Pancreas (tissue), 10 donors: ENCODE data around the gene ISL2. TPM values are rescaled to one million over a fixed set of nuclear protein-coding genes. Genes with fewer than 3 reads are reported as not detected.
A peak's percentile ranks its signal among the peaks of the same experiment; 100 is the strongest.

Experiments
- ATAC-seq, 4 donors: fragments of 200-7000 bp; cut with Tn5 transposase; one replicate each; pipeline versions ENCODE4 v1.8.0 to v1.9.1; 2020; ENCODE audit warnings: mild to moderate bottlenecking in 4 of 4, moderate library complexity in 4 of 4
- DNase-seq, 6 donors: peaks; one replicate each; pipeline ENCODE4 v3.0.0-alpha.2; 2020
- FAIRE-seq: peaks from 2 replicates; lab custom pipeline; 2012; peaks lifted over from hg19 to GRCh38; lab: Jason Lieb, UNC
- H3K27ac ChIP-seq, 4 donors: fragments of 200-600 bp; sonication (generic); 1 replicate in 3 of 4; 2 replicates in 1 of 4; pipeline versions ENCODE4 v1.5.0 to v1.8.0; 2020
- H3K27me3 ChIP-seq, 4 donors: fragments of 200-600 bp; one replicate each; pipeline ENCODE4 v1.8.0; 2021
- H3K36me3 ChIP-seq, 3 donors: fragments of 200-600 bp; sonication (generic) in 1 of 3; one replicate each; pipeline versions ENCODE4 v1.5.0 to v1.8.0; 2020 to 2021
- H3K4me1 ChIP-seq, 3 donors: fragments of 200-600 bp; one replicate each; pipeline ENCODE4 v1.8.0; 2021
- H3K4me3 ChIP-seq, 4 donors: fragments of 200-600 bp; sonication (generic) in 2 of 4; one replicate each; pipeline versions ENCODE4 v1.5.0 to v1.8.0; 2020 to 2021
- H3K9me3 ChIP-seq, 4 donors: fragments of 200-600 bp; one replicate each; pipeline ENCODE4 v1.8.0; 2021
- WGBS, 2 donors: extraction: QIAGEN DNeasy Blood & Tissue Kit; methylation state at CpG; one replicate each; pipeline ENCODE4 v1.1.7; 2013; 5-methylcytosine and 5-hydroxymethylcytosine counted together
- intact Hi-C, 3 donors: fragments of 100-400 bp; cut with DNase I; formaldehyde crosslinking; loops; one replicate each; pipeline versions ENCODE4 v1.11.1 to v1.14.2; 2022
- polyA plus RNA-seq, 2 donors: library from polyadenylated mRNA; stranded (reverse); fragments of 200-250 nt; gene quantifications; one replicate each; pipeline ENCODE4 v1.2.3, GENCODE V29; 2013
- total RNA-seq, 6 donors: library from RNA; stranded (reverse); fragmentation: NEBNext Ultra II Directional in 4 of 6; extraction: Animal tissue kit (Norgen Biotek cat#: 25700) in 4 of 6; gene quantifications; one replicate each; pipeline versions ENCODE4 v1.2.1 to v1.2.4, GENCODE V29; 2021 to 2023
- TF ChIP-seq, protein P1 (sequence below), 4 donors: fragments of 200-600 bp; sonication (generic) in 3 of 4; IDR thresholded peaks; one replicate each; pipeline versions ENCODE4 v1.5.0 to v1.8.0; 2021; ENCODE audit warnings: antibody characterized with exemption in 4 of 4
- donor health status: healthy with polysubstance abuse.
- donor health status: DM: no; HTN: no; CAD: no; lungs with moderate emphysema.
- donor health status: DM: no; HTN: no; CAD: no.
- donor health status: control.
- donor health status: control.
- donor health status: Bipolar disorder and iron deficiency.
- donor health status: DM: yes; HTN: yes; CAD: no.
- donor health status: DM: no; HTN: no; CAD: no.
- donor health status: DM: no; HTN: no; CAD: no.
- donor health status: DM: yes; HTN: yes; CAD: no.

ISL2 gene
- total and polyA plus RNA-seq, 8 donors: 0.11 to 0.41 (median 0.16) TPM; not detected in 5

DNA sequence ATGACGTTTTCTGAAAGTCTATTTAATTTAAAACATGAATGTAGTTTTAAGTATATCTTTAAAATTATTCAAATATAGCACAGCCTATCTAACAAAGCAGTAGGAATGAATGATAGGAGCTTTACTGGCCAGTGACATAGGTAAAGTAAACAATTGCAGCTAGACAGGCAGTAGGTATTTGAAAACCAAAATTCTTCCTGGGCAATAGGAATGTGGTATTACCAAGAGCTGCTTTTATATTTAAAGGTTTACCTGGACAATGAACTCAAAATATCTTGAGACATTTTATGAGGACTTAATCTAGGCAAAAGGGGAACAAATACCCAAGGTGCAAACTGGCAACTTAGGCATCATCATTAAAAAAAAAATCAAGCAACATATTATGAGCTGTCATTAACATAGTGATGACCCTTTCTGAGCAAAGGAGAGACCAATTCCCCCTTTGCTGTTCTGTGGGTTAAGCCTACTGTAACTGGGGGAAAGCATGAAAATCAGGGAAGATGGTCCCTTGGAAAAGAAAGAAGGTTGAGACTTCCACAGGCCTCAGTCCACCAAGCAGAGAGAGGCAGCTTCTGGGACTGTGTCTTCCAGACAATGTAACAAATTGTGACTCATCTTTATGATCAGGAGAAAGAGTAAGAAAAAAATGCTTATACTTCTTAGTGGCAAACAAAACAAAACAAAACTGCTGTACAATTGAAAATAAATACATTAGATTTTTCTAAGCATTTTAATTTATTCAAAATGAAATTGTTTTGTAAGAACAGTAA, 12.9 kb downstream of the ISL2 start:
- Histone ChIP-seq H3K27me3 (peaks cover 4 to 27% (median 7%) of the 10 kb centered on the region in 4 donors), H3K4me1 (peaks cover 0 to 2% (median 0%) of the 10 kb centered on the region in 3 donors), H3K36me3 (peaks cover 0 to 4% (median 0%) of the 10 kb centered on the region in 3 donors), H3K9me3 (no peaks in the 10 kb centered on the region), H3K4me3 (no peak overlapping the region), H3K27ac (no peak overlapping the region)
- WGBS, 2 donors: 80 to 84% methylated on average over 1 of the region's 1 CpG
- FAIRE-seq (no peak), DNase-seq (no peak), ATAC-seq (no peak)
- intact Hi-C loops: no loop called here
- TF ChIP-seq, protein P1, sequence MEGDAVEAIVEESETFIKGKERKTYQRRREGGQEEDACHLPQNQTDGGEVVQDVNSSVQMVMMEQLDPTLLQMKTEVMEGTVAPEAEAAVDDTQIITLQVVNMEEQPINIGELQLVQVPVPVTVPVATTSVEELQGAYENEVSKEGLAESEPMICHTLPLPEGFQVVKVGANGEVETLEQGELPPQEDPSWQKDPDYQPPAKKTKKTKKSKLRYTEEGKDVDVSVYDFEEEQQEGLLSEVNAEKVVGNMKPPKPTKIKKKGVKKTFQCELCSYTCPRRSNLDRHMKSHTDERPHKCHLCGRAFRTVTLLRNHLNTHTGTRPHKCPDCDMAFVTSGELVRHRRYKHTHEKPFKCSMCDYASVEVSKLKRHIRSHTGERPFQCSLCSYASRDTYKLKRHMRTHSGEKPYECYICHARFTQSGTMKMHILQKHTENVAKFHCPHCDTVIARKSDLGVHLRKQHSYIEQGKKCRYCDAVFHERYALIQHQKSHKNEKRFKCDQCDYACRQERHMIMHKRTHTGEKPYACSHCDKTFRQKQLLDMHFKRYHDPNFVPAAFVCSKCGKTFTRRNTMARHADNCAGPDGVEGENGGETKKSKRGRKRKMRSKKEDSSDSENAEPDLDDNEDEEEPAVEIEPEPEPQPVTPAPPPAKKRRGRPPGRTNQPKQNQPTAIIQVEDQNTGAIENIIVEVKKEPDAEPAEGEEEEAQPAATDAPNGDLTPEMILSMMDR (IDR thresholded peaks at IDR 0.05): no peak

DNA sequence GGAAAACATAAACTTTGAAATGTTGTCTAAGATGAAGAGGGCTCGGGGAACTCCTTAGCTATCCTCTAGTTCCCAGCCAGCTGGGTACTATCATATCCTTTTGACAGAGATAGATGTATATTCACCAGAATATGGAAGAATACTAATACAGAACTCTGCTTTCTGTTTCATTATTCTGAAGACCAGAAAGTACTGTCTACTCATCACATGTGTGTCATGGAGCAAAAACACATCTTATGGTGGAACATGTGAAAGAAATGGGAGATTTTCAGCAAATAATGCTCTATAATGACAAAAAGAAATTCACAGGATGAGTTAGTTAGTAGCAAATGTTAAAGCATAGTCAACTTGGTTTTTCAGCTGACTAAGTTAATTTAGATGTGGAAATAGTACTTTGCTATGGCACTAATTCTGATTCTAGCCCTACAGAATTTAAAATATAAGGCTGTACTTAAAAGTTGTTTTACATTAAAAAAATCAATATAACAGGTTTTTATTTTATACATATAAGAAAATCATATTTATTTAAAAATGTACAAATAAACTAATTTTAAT, 16.5 kb downstream of the ISL2 start:
- DNase-seq (no peak), FAIRE-seq (peak; percentile 17), ATAC-seq (no peak)
- Histone ChIP-seq H3K9me3 (no peaks in the 10 kb centered on the region), H3K4me3 (no peak overlapping the region), H3K36me3 (peaks cover 0 to 4% (median 0%) of the 10 kb centered on the region in 3 donors), H3K4me1 (no peaks in the 10 kb centered on the region), H3K27me3 (no peaks in the 10 kb centered on the region), H3K27ac (no peak overlapping the region)
- intact Hi-C loops: no loop called here
- TF ChIP-seq, protein P1 (IDR thresholded peaks at IDR 0.05): no peak
- 97% methylated on average over 1 of the region's 1 CpG for WGBS, 2 donors

DNA sequence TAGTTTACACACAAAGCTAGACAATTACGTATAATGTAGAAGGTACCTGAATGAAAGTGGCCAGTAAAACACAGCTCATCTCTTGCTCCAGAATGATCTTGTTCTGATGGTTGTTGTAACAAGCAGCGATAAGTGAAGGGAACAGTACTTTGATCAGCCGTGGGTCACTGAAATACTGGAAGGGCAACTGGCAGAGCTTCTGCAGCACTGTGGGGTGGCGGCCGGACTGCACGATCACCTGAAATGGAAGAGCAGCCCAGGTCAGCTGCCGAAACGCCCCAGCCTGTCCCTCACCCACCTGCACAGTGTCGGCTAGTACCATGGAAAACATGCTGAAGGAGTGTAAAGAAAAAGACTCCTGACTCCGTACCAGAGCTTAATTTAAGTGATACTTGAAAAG, 17.3 kb downstream of the ISL2 start:
- Histone ChIP-seq H3K9me3 (no peaks in the 10 kb centered on the region), H3K36me3 (peaks cover 0 to 4% (median 0%) of the 10 kb centered on the region in 3 donors), H3K27me3 (no peaks in the 10 kb centered on the region), H3K4me1 (no peaks in the 10 kb centered on the region), H3K27ac (no peak overlapping the region), H3K4me3 (no peak overlapping the region)
- DNase-seq: no peak
- TF ChIP-seq, protein P1 (IDR thresholded peaks at IDR 0.05): no peak
- no peak for FAIRE-seq
- intact Hi-C loops: no loop called here
- ATAC-seq: no peak
- 93 to 98% methylated on average over 10 of the region's 10 CpGs for WGBS, 2 donors

DNA sequence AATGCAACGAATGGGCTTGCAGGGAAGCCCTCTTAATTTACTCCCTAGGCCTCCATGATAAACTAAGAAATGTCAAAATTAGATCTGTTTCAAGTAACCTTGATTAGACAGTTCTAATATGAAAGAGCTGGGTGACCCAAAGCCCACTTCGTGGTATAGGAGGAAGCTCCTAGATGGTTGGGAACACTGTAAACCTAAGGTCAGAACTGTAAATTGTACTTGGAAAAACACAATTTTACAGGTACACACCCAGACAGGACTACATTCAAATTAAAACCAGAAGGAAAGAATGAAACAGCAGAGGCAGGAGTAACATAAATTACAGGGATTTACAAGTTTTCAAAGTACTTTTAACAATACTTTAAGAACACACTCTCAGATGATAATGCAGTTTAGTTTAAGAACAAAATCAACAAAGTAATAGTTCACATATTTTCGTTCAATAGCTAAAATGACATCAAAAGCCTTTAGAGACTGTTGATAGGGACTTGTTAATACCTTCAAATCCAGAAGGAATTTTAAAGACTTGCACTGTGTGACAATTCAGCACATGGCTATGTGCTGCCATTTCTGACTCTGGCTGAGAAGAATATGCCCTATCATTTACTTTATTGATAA, 18.4 kb downstream of the ISL2 start:
- FAIRE-seq (no peak), ATAC-seq (no peak), DNase-seq (no peak)
- peaks cover 0 to under 1% (median 0%) of the 10 kb centered on the region in 3 donors for H3K36me3 ChIP-seq
- no peaks in the 10 kb centered on the region for H3K9me3 ChIP-seq
- no peak overlapping the region for H3K27ac ChIP-seq
- H3K4me3 ChIP-seq: no peak overlapping the region
- H3K27me3 ChIP-seq: no peaks in the 10 kb centered on the region
- 83 to 91% methylated on average over 3 of the region's 3 CpGs for WGBS, 2 donors
- TF ChIP-seq, protein P1 (IDR thresholded peaks at IDR 0.05): no peak
- intact Hi-C loops: no loop called here
- H3K4me1 ChIP-seq: no peaks in the 10 kb centered on the region
